Left cardiac atrium (tissue), 4 donors: ENCODE data around the gene DMBX1. TPM values are rescaled to one million over a fixed set of nuclear protein-coding genes. Genes with fewer than 3 reads are reported as not detected.

Experiments used
- ATAC-seq, 2 donors: fragments of 200-7000 bp; cut with Tn5 transposase; one replicate each; pipeline ENCODE4 v1.9.1; 2020; ENCODE audit warnings: mild to moderate bottlenecking in 2 of 2, moderate library complexity in 2 of 2
- DNase-seq: peaks from one replicate; pipeline ENCODE4 v3.0.0-alpha.2; 2020
- intact Hi-C, 2 donors: fragments of 100-400 bp; cut with DNase I; formaldehyde crosslinking; loops; one replicate each; pipeline versions ENCODE4 v1.14.1 to v1.15.1; 2022 to 2023
- long read RNA-seq: library from polyadenylated mRNA; unstranded; transcript quantifications from one replicate; pipeline ENCODE4 v2.0.0, GENCODE V29; 2021
- total RNA-seq, 2 donors: library from RNA; stranded (reverse); fragmentation: NEBNext Ultra II Directional; extraction: Animal tissue kit (Norgen Biotek cat#: 25700); gene quantifications; one replicate each; pipeline ENCODE4 v1.2.1, GENCODE V29; 2021
- donor health status: DM: no; HTN: yes; CAD: no.
- donor health status: DM: no; HTN: yes; CAD: no; lungs with severe emphysema.
- donor health status: DM: yes; HTN: yes; CAD: no.
- donor health status: Dilated cardiomyopathy.

The DMBX1 gene
- total RNA-seq = not detected
- long read RNA-seq = 0 reads

GRCh38 chr1:46489638-46490405 is at the start of gene DMBX1:
Gene DMBX1 (plus strand): TSS chr1:46489836. CDS start chr1:46507011, 17,175 bp downstream.
- ATAC-seq (peak; percentile 33 to 62), DNase-seq (no peak)
- intact Hi-C loops = no loop called here

DNA sequence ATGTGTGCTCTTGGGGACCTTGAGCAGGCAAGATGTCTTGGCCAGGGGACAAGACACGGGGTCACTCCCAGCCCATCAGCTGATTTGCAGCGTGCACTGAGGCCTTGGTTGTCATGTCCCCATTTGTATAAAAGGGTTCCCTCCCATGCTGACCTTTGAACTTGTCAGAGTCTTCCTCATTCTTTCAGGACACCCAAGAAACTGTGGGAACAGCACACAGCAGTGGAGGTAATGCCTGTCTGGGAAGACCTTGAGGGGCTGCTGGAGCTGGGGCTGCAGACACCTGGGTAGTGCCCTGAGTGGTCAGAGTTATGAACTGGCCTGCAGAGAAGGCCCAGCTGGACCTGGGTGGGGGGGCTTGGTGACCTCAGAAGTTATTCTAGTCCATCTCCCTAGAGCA is 49.2 kb upstream of the DMBX1 start:
- ATAC-seq (no peak), DNase-seq (no peak)
- intact Hi-C loops = loop anchor here in 1 of 2 donors (10.0 kb wide), 1 partner anchor 84 kb away; no protein-coding TSS in a partner anchor

GRCh38 chr1:46442317-46443161 is 47.1 kb upstream of the DMBX1 start:
- peak; percentile 78 for DNase-seq
- intact Hi-C loops = loop anchor here in 1 of 2 donors (10.0 kb wide), 1 partner anchor 82 kb away; no protein-coding TSS in a partner anchor
- ATAC-seq = peak; percentile 76 to 78

DNA sequence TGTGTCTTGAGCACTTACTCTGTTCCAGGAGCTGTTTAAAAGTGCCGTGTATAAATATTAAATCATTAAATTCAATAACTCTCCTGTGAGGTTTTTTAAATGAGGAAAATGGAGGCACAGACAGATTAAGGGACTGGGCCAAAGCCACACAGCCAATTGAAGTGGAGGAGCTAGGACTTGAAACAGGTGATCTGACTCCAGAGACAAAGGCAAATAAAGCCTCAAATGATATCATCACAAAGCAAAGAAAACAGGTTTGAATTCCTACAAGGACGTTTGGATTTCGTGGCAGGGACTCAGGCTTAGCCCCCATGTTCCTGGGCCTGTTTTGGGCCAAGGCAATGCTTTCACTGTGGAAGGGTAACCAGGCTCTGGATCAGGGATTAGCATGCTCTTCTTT is 45.2 kb upstream of the DMBX1 start:
- ATAC-seq (no peak), DNase-seq (no peak)
- intact Hi-C loops = loop anchor here in 1 of 2 donors (10.0 kb wide), 1 partner anchor 80 kb away; no protein-coding TSS in a partner anchor

DNA sequence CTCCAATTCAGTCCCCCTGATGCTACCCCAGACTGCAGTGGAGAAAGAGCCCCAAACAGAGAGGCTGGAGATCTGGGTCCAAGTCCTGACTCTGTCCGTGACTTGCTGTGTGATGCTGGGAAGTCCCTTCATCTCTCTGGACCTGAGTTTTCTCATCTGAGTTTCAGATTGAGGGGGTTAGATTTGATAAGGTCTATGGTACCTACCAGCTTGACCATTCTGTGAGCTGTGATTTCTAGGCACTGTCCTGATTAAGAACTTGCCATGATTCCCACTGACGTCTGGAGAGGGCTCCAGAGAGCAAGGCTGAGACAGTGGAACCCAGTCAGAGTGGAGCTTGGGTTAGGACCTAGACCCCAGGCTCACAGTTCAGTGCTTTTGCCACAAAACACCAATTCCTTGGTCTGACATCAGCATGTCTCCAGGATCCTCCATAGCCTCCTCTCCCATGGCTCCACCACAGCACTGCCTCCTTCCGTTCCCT is 43.8 kb upstream of the DMBX1 start:
- ATAC-seq (no peak), DNase-seq (no peak)
- intact Hi-C loops = loop anchor here (5.0 to 10.0 kb wide), 2 partner anchors 79 to 281 kb away; no protein-coding TSS in a partner anchor

DNA sequence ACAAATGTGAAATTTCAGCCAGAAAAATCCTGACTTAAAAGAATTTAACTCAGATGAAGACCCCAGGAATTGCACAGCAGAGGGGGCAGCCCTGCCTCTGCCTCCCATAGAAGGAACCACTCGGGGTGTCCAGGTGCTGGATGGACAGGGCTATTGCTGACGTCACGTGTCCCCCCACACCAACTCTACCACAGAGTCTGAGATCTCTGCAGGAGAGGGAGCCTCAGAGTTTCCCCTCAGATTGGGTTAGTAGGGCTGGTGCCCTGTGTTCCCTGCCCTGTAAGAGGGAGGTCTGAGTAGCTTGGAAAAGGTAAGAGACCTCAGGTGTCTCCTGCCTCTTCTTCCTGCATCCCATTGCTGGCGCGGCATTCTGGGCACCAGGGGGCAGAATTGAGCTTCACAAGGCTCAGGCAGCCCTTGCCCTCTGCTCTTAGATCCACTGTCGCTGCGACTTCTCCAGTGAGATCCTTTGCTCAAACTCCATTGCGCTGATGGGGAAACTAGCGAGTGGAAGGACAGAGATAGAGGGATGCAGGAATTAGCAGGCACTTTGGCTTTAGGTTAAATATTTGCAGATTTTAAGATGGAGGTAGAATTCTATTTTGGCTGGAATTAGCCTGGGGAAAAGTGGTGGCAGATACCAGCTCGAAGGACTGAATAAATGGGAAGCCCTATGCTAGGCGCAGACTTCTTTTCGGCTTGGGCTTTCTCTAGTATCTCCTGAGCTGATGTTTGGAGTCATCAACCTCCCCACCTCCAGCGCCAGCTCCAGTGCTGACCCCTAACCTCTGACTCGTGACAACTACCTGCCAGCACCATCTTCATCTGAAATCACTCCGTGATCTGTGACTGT is 42.8 kb upstream of the DMBX1 start:
- intact Hi-C loops = loop anchor here (1.0 to 10.0 kb wide), 3 partner anchors 78 to 280 kb away; no protein-coding TSS in a partner anchor
- peak; percentile 58 to 68 for ATAC-seq
- DNase-seq = peak; percentile 75

DNA sequence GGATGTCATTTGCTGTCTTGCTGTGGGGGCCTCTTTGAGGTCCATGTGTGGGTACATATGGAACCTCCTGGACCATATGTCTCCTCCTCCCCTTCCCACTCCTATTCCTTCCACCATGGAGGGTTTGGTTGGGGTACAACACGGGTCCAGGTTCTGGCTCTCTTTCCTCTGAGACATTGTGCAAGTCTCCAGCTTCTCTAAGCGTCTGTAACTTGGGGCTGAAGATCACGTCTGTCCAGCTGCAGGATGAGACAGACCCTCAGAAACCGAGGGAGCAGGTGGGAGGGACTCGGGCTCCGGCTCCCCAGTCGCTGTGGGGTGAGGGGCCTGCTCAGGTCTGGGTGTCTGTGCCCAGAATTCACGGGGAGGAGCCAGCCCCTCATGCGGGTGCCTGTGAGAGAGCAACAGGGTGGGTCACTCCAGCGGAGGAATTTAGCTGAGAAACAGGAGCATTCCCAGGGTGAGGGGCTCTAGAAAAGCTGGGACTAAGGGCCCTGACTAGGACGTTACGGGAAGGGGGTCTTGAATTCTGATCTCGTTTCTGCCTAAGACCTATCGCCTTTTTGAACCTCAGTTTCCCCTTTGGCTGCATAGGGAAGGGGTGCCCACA is 42.0 kb upstream of the DMBX1 start:
- no peak for ATAC-seq
- intact Hi-C loops = loop anchor here (1.0 to 10.0 kb wide), 3 partner anchors 77 to 280 kb away; no protein-coding TSS in a partner anchor
- DNase-seq = no peak

DNA sequence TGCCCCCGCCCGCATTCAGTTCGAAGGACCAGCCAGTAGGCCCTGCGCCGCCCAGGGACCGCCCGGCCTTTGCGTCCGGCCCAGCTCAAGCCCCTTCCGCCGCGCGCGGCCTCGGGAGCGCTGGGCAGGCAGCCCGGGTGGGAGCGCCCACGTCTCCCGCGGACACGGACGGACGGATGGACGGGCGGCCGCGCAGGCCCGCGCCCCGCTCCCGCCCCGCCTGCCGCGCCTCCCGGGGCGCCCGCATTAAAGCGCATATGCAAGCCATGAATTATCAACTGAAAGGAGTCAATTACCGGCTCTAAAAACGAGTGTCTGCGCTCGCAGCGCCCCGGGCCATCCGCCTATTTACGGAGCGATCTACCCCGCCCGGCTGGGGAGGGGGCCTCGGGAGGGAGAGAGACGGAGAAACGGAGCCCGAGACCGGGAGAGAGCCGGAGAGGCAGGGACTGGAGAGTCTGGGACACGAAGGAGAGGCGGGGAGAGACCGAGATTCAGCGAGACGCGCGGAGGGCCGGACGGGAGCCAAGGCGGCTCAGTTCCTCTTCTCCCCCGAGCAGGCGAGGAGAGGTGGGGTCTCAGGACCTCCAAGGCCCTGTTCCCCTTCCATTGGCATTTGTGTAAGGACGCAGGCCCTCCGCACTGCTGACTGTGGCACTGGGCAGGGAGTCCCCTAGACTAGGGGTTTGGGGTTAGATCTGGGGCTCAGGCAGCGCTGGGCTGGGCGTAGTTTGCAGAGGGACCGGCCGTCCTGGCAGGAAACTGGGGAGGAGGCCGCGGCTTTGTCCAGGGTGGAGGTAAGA is 41.3 kb upstream of the DMBX1 start:
- intact Hi-C loops = loop anchor here (5.0 to 10.0 kb wide), 2 partner anchors 76 to 279 kb away; no protein-coding TSS in a partner anchor
- peak; percentile 35 to 57 for ATAC-seq
- DNase-seq = no peak

- DNase-seq = no peak
- intact Hi-C loops = loop anchor here (5.0 to 10.0 kb wide), 2 partner anchors 75 to 278 kb away; no protein-coding TSS in a partner anchor
- no peak for ATAC-seq
Observed at GRCh38 chr1:46449223-46450159, 40.1 kb upstream of the DMBX1 start.

DNA sequence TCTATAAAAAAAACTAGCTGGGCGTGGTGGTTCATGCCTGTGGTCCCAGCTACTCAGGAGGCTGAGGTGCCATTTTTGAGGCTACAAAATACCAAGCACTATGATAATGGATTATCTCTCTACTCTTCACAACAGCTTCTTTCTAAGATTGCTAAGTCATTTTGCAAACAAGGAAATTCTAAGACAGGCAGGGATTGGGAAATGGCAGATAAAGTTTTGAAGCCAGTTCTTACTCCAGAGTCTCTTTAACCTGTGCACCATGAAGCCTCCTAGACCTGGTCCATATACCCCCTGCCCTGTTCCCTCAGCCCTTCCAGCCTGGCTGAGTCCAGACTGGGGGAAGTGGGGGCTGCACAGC is 39.5 kb upstream of the DMBX1 start:
- ATAC-seq = no peak
- intact Hi-C loops = no loop called here
- no peak for DNase-seq

DNA sequence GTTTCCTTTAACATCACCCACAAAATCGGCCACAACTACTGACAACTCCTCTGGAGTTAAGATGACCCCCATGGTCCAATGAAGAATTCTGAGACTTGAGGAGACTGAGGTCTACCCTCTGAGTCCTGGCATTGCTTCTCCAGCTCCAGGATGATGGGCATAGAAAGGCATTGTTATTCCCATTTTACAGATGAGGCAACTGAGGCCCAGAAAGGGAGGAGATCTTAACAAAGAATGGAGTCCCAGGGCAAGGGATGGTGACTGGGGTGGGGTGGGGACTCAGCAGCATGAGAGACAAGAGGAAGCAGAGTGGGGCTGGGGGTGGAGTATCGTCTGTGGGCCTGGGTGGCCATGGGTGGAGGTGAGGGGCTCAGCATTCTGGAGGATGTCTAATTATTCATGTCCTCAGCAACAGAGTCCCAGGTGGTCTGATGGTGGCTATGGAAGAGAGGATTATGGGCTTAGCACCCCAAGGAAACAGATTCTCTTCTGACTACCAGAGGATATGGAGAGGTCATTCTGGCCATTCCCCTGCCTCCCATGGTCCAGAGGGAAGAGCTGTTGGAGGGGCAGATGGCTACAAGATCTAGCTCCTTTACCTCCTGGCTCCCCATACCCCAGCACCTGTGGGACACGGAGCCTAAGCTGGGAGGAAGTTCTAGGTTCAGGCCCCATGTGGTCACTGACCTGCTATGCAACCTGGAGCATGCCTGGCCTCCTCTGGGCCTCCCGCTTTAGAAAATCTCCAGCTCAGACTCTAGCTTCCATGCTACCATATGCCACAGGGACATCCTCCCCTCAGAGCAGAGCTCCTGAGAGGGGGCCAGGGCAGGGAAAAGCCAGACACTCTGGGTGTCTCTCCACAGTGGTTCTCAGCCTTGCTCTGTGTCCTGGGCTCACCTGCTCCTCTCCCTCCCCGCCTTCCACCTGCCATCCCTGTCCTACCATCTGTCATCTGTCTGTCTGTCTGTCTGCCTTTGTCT is 37.4 kb upstream of the DMBX1 start:
- intact Hi-C loops = no loop called here
- DNase-seq = no peak
- ATAC-seq = no peak

GRCh38 chr1:46452931-46453325 is 36.7 kb upstream of the DMBX1 start:
- ATAC-seq (no peak), DNase-seq (no peak)
- intact Hi-C loops = no loop called here

DNA sequence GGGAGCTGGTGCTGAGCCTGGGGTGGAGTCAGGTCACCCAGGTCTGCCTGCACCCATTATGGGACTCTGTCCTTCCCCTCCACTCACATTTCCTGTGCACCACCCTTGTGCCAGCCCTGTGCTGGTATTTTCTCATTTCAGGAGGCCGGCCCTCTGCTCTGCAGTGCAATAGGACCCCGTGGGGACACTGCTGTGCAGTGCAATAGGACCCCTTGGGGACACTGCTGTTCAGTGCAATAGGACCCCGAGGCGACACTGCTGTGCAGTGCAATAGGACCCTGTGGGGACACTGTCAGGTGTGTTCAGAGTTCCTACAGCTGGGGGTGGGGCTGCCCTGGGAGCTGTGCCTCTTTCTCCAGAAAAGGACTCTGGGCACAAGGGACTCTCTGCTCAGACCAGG is 36.2 kb upstream of the DMBX1 start:
- DNase-seq (no peak), ATAC-seq (no peak)
- intact Hi-C loops = no loop called here

GRCh38 chr1:46455951-46456350 is 33.7 kb upstream of the DMBX1 start:
- ATAC-seq (no peak), DNase-seq (no peak)
- intact Hi-C loops = no loop called here

DNA sequence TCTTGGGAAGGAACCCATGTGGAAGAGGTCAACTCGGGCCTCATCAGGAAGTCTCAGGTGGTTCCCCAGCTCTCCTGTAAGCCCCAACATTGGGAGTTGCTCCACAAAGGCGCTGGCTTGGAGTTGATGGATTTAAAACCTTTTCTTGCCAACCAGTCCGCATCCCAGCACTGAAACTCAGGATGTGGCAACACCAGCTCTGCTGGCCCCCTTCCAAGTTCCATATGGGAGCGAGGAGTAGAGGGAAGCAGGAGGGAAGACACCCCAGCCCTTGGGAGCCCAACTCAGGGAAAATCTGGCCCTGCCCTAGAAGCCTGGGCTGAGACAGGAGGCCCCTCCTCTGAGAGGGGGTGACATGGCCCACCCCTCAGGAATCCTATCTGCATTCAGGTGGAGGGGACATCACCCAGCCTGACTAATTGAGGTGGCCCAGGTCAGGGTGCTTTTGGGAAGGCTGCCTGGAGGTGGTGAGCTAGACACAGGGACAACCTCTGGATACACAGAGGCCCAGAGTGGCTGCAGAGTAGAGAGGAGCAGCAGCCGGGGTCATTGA is 33.1 kb upstream of the DMBX1 start:
- DNase-seq (no peak), ATAC-seq (no peak)
- intact Hi-C loops = no loop called here
